Loucy (cell line): ENCODE data around the gene RTL1.

Source experiments
- H2AFZ ChIP-seq: fragments of 200-600 bp; sonication (generic); 2 replicates; pipeline ENCODE4 v1.6.0; 2016; ENCODE audit warnings: antibody characterized with exemption, mild to moderate bottlenecking, low read length, moderate library complexity
- H3F3A ChIP-seq: fragments of 200-600 bp; 2 replicates; pipeline ENCODE4 v1.6.0; 2016; ENCODE audit warnings: antibody characterized with exemption, low read depth, mild to moderate bottlenecking
- H3K27me3 ChIP-seq: fragments of 200-600 bp; sonication (generic); 2 replicates; pipeline ENCODE4 v1.6.1; 2014; ENCODE audit warnings: low read length, mild to moderate bottlenecking; ENCODE audit not compliant: insufficient read depth, poor library complexity, severe bottlenecking
- H3K36me3 ChIP-seq: fragments of 200-600 bp; sonication (generic); 2 replicates; pipeline ENCODE4 v1.6.1; 2016; ENCODE audit warnings: low read length; ENCODE audit not compliant: insufficient read depth
- H3K4me1 ChIP-seq: fragments of 200-600 bp; sonication (generic); 2 replicates; pipeline ENCODE4 v1.5.1; 2014; ENCODE audit warnings: low read length, mild to moderate bottlenecking; ENCODE audit not compliant: insufficient read depth, poor library complexity, severe bottlenecking
- H3K4me2 ChIP-seq: fragments of 200-600 bp; sonication (generic); 2 replicates; pipeline ENCODE4 v1.6.0; 2014; ENCODE audit warnings: antibody characterized with exemption, low read length, low read depth, mild to moderate bottlenecking; ENCODE audit not compliant: poor library complexity, severe bottlenecking
- H3K4me3 ChIP-seq: fragments of 200-600 bp; sonication (generic); 2 replicates; pipeline ENCODE4 v1.5.1; 2014; ENCODE audit warnings: low read length, mild to moderate bottlenecking, mixed read lengths; ENCODE audit not compliant: poor library complexity, severe bottlenecking
- H3K79me2 ChIP-seq: fragments of 200-600 bp; sonication (generic); 2 replicates; pipeline ENCODE4 v1.6.1; 2014; ENCODE audit warnings: low read length; ENCODE audit not compliant: insufficient read depth
- H3K9ac ChIP-seq: fragments of 200-600 bp; sonication (generic); 2 replicates; pipeline ENCODE4 v1.6.0; 2014; ENCODE audit warnings: mild to moderate bottlenecking, low read depth, low read length, moderate library complexity; ENCODE audit not compliant: poor library complexity, severe bottlenecking
- H3K9me2 ChIP-seq: fragments of 200-600 bp; sonication (generic); replicated peaks from 2 replicates; pipeline ENCODE4 v1.6.1; 2016; ENCODE audit warnings: low read depth, low read length, mixed read lengths
- H3K9me3 ChIP-seq: fragments of 200-600 bp; sonication (generic); 2 replicates; pipeline ENCODE4 v1.6.1; 2014; ENCODE audit warnings: mild to moderate bottlenecking, antibody characterized with exemption, low read length, low read depth; ENCODE audit not compliant: insufficient read depth
- H4K20me1 ChIP-seq: fragments of 200-600 bp; sonication (generic); 2 replicates; pipeline ENCODE4 v1.6.0; 2014; ENCODE audit warnings: antibody characterized with exemption, low read length, mild to moderate bottlenecking; ENCODE audit not compliant: insufficient read depth, poor library complexity, severe bottlenecking
- EZH2phosphoT487 ChIP-seq: fragments of 200-600 bp; IDR thresholded peaks from 2 replicates; pipeline ENCODE4 v1.6.1; 2018; ENCODE audit warnings: antibody characterized with exemption, mild to moderate bottlenecking, moderate library complexity, borderline replicate concordance
- TF ChIP-seq, protein P1 (sequence below): fragments of 200-600 bp; sonication (generic); conservative IDR thresholded peaks from 2 replicates; pipeline ENCODE4 v1.5.1; 2014; ENCODE audit warnings: mild to moderate bottlenecking, antibody characterized with exemption, low read length

Gene RTL1

GRCh38 chr14:100865682-100866591 lies 37.6 kb downstream of the RTL1 start:
- H3K4me3 ChIP-seq = no peak overlapping the region
- peaks cover 5% of the 10 kb centered on the region; the same call in 1 of the 2 replicates for H3K9me3 ChIP-seq
- no peak overlapping the region for H2AFZ ChIP-seq
- no peaks in the 10 kb centered on the region for H3K9me2 ChIP-seq
- H3K4me1 ChIP-seq = no peaks in the 10 kb centered on the region
- H4K20me1 ChIP-seq = no peaks in the 10 kb centered on the region
- no peaks in the 10 kb centered on the region for H3K27me3 ChIP-seq
- H3K9ac ChIP-seq = no peak overlapping the region
- H3F3A ChIP-seq = no peaks in the 10 kb centered on the region
- no peaks in the 10 kb centered on the region for H3K79me2 ChIP-seq
- H3K4me2 ChIP-seq = no peak overlapping the region
- no peaks in the 10 kb centered on the region for H3K36me3 ChIP-seq
- TF ChIP-seq, protein P1, sequence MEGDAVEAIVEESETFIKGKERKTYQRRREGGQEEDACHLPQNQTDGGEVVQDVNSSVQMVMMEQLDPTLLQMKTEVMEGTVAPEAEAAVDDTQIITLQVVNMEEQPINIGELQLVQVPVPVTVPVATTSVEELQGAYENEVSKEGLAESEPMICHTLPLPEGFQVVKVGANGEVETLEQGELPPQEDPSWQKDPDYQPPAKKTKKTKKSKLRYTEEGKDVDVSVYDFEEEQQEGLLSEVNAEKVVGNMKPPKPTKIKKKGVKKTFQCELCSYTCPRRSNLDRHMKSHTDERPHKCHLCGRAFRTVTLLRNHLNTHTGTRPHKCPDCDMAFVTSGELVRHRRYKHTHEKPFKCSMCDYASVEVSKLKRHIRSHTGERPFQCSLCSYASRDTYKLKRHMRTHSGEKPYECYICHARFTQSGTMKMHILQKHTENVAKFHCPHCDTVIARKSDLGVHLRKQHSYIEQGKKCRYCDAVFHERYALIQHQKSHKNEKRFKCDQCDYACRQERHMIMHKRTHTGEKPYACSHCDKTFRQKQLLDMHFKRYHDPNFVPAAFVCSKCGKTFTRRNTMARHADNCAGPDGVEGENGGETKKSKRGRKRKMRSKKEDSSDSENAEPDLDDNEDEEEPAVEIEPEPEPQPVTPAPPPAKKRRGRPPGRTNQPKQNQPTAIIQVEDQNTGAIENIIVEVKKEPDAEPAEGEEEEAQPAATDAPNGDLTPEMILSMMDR = no peak
- no peak for TF ChIP-seq EZH2phosphoT487

DNA sequence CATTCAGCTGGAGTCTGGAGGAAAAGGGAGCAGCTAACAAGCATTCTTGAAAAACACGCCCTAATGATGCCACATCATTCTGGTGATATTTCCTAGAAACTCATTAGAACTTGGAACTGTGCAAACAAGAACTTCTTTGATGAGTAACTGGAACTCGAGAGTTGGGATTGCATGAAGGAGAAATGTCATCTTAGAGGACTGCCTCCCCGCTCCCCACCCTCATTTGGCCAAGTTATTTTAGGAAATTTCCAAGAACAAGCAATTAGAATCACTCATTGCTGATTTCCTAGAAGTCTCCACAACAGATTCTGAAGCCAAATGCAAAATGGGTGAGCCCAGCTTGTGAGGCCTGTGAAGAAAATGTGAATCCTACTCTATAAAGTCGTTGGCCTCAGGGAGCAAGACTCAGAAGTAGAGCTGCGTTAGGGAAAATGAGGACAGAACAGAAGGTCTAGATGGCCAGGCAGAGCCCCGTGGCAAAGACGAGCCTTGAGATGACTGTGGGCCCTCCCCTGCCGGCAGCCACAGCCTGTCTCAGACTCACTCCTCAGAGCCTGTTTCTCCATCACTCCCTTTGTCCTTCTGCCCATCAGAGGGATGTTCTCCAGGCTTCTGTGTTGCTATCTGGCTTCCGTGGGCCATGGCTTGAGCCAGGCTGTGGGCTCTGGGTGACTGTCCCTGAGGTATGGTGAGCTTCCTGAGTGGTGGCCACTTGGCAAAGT lies 38.4 kb downstream of the RTL1 start:
- Histone ChIP-seq H3K9me2 (no peaks in the 10 kb centered on the region), H3K79me2 (no peaks in the 10 kb centered on the region), H3K4me2 (no peak overlapping the region), H3K36me3 (no peaks in the 10 kb centered on the region), H3K9ac (no peak overlapping the region), H4K20me1 (no peaks in the 10 kb centered on the region), H2AFZ (no peak overlapping the region), H3K4me3 (no peak overlapping the region), H3K9me3 (peaks cover 5% of the 10 kb centered on the region; the same call in 1 of the 2 replicates), H3F3A (no peaks in the 10 kb centered on the region), H3K27me3 (no peaks in the 10 kb centered on the region), H3K4me1 (no peaks in the 10 kb centered on the region)
- TF ChIP-seq, protein P1 = no peak
- no peak for TF ChIP-seq EZH2phosphoT487

GRCh38 chr14:100864206-100864605 lies 39.3 kb downstream of the RTL1 start:
- no peak overlapping the region for H3K9ac ChIP-seq
- TF ChIP-seq, protein P1 = no peak
- TF ChIP-seq EZH2phosphoT487 = no peak
- H3K9me2 ChIP-seq = no peaks in the 10 kb centered on the region
- H3K79me2 ChIP-seq = no peaks in the 10 kb centered on the region
- no peaks in the 10 kb centered on the region for H4K20me1 ChIP-seq
- no peaks in the 10 kb centered on the region for H3K36me3 ChIP-seq
- peaks cover 5% of the 10 kb centered on the region; the same call in 1 of the 2 replicates for H3K9me3 ChIP-seq
- no peak overlapping the region for H3K4me2 ChIP-seq
- no peak overlapping the region for H2AFZ ChIP-seq
- H3F3A ChIP-seq = no peaks in the 10 kb centered on the region
- H3K4me3 ChIP-seq = no peak overlapping the region
- H3K4me1 ChIP-seq = no peaks in the 10 kb centered on the region
- no peaks in the 10 kb centered on the region for H3K27me3 ChIP-seq
